Fibroblast of lung (primary cell): ENCODE results near the gene FHOD3.

Experiments used
- EZH2 ChIP-seq: IDR thresholded peaks from 2 replicates; pipeline ENCODE4 v1.5.1; 2012; ENCODE audit warnings: low read length, control low read depth, mild to moderate bottlenecking; ENCODE audit errors: missing control alignments
- TF ChIP-seq, protein P1 (sequence below), 2 donors: IDR thresholded peaks in 1 of 2; conservative IDR thresholded peaks in 1 of 2; 1 replicate in 1 of 2; 2 replicates in 1 of 2; pipeline ENCODE4 v1.5.1; 2011 to 2012; ENCODE audit warnings: low read length in 2 of 2, control low read depth in 1 of 2, inconsistent platforms in 1 of 2, low read depth in 1 of 2, mild to moderate bottlenecking in 1 of 2

DNA sequence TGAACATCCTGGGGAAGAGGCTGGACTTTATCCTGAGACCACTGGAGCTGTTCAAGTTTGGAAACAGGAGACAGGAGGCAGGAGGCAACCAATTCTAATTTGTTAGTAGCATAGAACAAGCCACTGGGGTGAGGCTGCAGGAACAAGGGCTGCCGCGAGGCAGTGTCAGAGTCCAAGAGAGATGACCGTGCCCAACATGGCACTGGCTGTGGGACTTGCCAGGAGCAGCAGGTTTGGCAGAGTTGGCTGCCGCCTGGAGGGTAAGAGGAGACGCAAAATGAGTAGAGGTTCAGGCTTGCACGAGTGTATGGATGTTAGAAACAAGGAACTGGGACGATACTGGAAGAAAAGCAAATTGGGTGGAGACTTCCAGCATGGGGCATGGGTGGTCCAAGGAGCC is 362.8 kb downstream of the FHOD3 start:
- TF ChIP-seq, protein P1, sequence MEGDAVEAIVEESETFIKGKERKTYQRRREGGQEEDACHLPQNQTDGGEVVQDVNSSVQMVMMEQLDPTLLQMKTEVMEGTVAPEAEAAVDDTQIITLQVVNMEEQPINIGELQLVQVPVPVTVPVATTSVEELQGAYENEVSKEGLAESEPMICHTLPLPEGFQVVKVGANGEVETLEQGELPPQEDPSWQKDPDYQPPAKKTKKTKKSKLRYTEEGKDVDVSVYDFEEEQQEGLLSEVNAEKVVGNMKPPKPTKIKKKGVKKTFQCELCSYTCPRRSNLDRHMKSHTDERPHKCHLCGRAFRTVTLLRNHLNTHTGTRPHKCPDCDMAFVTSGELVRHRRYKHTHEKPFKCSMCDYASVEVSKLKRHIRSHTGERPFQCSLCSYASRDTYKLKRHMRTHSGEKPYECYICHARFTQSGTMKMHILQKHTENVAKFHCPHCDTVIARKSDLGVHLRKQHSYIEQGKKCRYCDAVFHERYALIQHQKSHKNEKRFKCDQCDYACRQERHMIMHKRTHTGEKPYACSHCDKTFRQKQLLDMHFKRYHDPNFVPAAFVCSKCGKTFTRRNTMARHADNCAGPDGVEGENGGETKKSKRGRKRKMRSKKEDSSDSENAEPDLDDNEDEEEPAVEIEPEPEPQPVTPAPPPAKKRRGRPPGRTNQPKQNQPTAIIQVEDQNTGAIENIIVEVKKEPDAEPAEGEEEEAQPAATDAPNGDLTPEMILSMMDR (conservative IDR thresholded peaks at IDR 0.05 in 1 of 2, IDR thresholded peaks at IDR 0.05 in 1 of 2; ENCODE audit: low read depth in 1 of 2, low read length in 2 of 2): no peak
- TF ChIP-seq EZH2: no peak
